Thyroid gland (tissue), 4 donors: ENCODE results near the gene NBL1. TPM values are rescaled to one million over a fixed set of nuclear protein-coding genes. Genes with fewer than 3 reads are reported as not detected.

Experiments used
- DNase-seq, 2 donors: peaks; one replicate each; pipeline ENCODE4 v3.0.0-alpha.2; 2019
- H3K27ac ChIP-seq, 3 donors: fragments of 200-600 bp; sonication (generic); 1 replicate in 2 of 3; 2 replicates in 1 of 3; pipeline ENCODE4 v1.5.1; 2016 to 2019; ENCODE audit warnings: mild to moderate bottlenecking in 1 of 3, moderate library complexity in 1 of 3
- H3K27me3 ChIP-seq: fragments of 200-600 bp; sonication (generic); one replicate; pipeline ENCODE4 v1.5.1; 2019
- H3K36me3 ChIP-seq, 2 donors: fragments of 200-600 bp; sonication (generic); one replicate each; pipeline ENCODE4 v1.5.1; 2016 to 2019
- H3K4me1 ChIP-seq, 2 donors: fragments of 200-600 bp; sonication (generic); one replicate each; pipeline ENCODE4 v1.5.1; 2017 to 2019
- H3K4me3 ChIP-seq, 3 donors: fragments of 200-600 bp; sonication (generic); replicated peaks in 1 of 3; 1 replicate in 2 of 3; 2 replicates in 1 of 3; pipeline ENCODE4 v1.5.1; 2016; ENCODE audit warnings: mild to moderate bottlenecking in 1 of 3
- H3K9me3 ChIP-seq: fragments of 200-600 bp; sonication (generic); one replicate; pipeline ENCODE4 v1.5.1; 2017
- POLR2A ChIP-seq, 2 donors: fragments of 450-650 bp; IDR thresholded peaks; one replicate each; pipeline ENCODE4 v1.6.1; 2017; ENCODE audit warnings: antibody characterized with exemption in 2 of 2, mild to moderate bottlenecking in 2 of 2, moderate library complexity in 1 of 2
- WGBS, 2 donors: methylation state at CpG; one replicate each; pipeline ENCODE4 v1.1.5; 2017; 5-methylcytosine and 5-hydroxymethylcytosine counted together
- intact Hi-C: fragments of 100-400 bp; cut with DNase I; formaldehyde crosslinking; loops from one replicate; pipeline ENCODE4 v1.15.1; 2023
- total RNA-seq, 4 donors: library from RNA; depleted of rRNA; stranded (reverse); fragments of >200 nt; gene quantifications; one replicate each; pipeline ENCODE4 v1.2.3, GENCODE V29; 2016
- TF ChIP-seq, protein P1 (sequence below), 6 experiments: fragments of 200-600 bp in 3 of 6; fragments of 450-650 bp in 3 of 6; sonication (generic) in 3 of 6; IDR thresholded peaks; one replicate each; pipeline ENCODE4 v1.5.1; 2016 to 2019; ENCODE audit warnings: antibody characterized with exemption in 6 of 6, mild to moderate bottlenecking in 2 of 6, inconsistent platforms in 1 of 6, moderate library complexity in 1 of 6

Gene NBL1
- total RNA-seq, 4 donors from 2014 or later = 29.4 to 70.4 (median 43.6) TPM

DNA sequence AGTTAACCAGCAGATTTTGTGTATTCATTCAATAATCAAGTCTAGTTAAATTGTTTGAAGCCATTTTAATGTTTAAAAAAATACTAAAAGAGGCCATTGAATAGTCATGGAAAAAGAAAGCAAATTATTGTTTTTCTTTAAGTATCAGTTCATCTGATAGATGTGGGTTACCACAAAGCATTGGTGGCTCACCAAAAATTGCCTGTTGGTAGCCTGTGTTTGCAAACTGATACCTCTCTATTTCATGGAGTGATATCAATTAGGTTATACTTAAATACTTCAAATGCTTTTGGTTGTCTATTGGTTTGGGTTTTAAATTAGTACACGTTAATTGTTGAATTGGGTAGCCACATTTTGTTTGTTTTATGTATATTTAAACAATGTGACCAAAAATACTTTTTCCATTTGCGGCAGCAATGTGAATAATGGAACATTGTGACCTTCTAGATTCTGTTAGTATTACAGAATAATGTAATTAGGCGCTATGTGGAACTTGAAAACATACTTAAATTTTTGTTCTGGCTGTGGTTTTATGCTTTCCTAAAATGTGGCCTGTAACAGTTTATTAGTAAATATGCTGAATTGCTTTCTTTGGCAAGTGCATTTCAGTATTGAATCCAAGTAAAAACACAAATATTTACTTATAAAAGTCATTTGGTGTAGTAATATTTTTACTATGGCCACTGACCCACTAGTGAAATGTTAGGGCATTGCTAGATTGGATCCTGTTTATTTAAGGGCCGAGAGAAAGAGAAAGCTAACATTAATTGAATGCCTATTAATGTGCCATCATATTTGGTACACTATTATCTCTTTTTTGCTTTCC is 37.1 kb upstream of the NBL1 start:
- Histone ChIP-seq H3K27ac (peak overlapping the region; percentile 3 to 48 (median 15)), H3K4me3 (no peak overlapping the region), H3K27me3 (no peaks in the 10 kb centered on the region), H3K4me1 (peaks cover 31 to 37% of the 10 kb centered on the region in 2 donors), H3K9me3 (no peaks in the 10 kb centered on the region), H3K36me3 (no peaks in the 10 kb centered on the region)
- DNase-seq = no peak
- intact Hi-C loops = no loop called here
- TF ChIP-seq, protein P1, sequence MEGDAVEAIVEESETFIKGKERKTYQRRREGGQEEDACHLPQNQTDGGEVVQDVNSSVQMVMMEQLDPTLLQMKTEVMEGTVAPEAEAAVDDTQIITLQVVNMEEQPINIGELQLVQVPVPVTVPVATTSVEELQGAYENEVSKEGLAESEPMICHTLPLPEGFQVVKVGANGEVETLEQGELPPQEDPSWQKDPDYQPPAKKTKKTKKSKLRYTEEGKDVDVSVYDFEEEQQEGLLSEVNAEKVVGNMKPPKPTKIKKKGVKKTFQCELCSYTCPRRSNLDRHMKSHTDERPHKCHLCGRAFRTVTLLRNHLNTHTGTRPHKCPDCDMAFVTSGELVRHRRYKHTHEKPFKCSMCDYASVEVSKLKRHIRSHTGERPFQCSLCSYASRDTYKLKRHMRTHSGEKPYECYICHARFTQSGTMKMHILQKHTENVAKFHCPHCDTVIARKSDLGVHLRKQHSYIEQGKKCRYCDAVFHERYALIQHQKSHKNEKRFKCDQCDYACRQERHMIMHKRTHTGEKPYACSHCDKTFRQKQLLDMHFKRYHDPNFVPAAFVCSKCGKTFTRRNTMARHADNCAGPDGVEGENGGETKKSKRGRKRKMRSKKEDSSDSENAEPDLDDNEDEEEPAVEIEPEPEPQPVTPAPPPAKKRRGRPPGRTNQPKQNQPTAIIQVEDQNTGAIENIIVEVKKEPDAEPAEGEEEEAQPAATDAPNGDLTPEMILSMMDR (IDR thresholded peaks at IDR 0.05) = no peak
- TF ChIP-seq POLR2A (IDR thresholded peaks at IDR 0.05) = no peak
- 58 to 68% methylated on average over 4 of the region's 4 CpGs for WGBS, 2 donors

DNA sequence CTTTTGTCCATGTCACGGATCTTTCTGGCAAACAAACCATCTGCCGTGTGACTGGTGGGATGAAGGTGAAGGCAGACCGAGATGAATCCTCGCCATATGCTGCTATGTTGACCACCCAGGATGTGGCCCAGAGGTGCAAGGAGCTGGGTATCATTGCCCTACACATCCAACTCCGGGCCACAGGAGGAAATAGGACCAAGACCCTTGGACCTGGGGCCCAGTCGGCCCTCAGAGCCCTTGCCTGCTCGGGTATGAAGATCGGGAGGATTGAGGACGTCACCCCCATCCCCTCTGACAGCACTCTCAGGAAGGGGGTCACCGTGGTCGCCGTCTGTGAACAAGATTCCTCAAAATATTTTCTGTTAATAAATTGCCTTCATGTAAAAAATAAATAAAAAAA is 35.9 kb upstream of the NBL1 start:
- TF ChIP-seq POLR2A (IDR thresholded peaks at IDR 0.05) = no peak
- TF ChIP-seq, protein P1 (IDR thresholded peaks at IDR 0.05) = no peak
- H3K9me3 ChIP-seq = no peaks in the 10 kb centered on the region
- WGBS, 2 donors = 95 to 97% methylated on average over 12 of the region's 12 CpGs
- DNase-seq = no peak
- intact Hi-C loops = no loop called here
- H3K4me3 ChIP-seq = no peak overlapping the region
- H3K36me3 ChIP-seq = no peaks in the 10 kb centered on the region
- H3K27ac ChIP-seq = no peak overlapping the region
- H3K27me3 ChIP-seq = no peaks in the 10 kb centered on the region
- H3K4me1 ChIP-seq = peaks cover 28 to 32% of the 10 kb centered on the region in 2 donors

DNA sequence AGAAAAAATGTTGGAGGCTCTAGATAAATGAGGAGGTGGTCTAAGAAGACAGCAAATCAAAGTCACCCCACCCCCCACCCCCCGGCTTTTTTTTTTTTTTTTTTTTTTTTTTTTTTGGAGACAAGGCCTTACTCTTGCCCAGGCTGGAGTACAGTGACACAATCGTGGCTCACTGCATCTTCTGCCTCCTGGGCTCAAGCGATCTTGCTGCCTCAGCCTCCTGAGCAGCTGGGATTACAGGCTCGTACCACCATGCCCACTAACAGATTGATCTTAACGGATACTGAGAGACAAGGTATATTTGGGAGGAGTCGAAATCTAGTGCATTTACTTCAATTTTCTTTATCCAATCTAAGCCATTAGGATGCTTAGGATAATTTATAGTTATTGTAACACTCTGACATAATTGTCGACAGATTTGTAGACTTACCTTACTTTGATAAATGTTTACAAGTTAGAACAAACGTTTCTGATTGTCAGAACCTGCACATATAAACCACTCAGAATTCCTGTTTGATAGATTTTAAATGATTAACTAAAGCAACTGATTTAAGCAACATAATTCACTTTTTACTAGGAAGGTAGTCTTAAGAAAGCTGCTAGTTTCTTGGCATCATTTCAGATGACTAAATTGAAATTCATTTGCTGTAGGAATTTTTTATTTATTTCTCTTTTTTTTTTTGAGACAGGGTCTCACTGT is 33.7 kb upstream of the NBL1 start:
- no peaks in the 10 kb centered on the region for H3K36me3 ChIP-seq
- H3K4me3 ChIP-seq = no peak overlapping the region
- H3K9me3 ChIP-seq = no peaks in the 10 kb centered on the region
- DNase-seq = no peak
- TF ChIP-seq POLR2A (IDR thresholded peaks at IDR 0.05) = no peak
- 83 to 90% methylated on average over 8 of the region's 8 CpGs for WGBS, 2 donors
- peaks cover 16 to 25% of the 10 kb centered on the region in 2 donors for H3K4me1 ChIP-seq
- no peak overlapping the region for H3K27ac ChIP-seq
- no peaks in the 10 kb centered on the region for H3K27me3 ChIP-seq
- intact Hi-C loops = no loop called here

DNA sequence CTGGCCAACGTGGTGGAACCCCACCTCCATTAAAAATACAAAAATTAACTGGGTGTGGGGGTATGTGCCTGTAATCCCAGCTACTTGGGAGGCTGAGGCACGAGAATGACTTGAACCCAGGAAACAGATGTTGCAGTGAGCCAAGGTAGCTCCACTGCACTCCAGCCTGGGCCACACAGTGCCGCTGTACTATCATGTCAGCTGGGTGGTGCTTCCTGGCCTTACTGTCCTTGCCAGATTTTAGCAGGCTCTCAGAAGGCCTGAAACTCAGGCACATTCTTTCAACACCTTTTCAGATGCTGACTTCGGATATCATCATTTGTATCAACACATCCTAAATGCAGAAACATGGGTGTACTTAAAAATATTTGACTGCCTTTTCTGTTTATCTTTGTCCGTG is 31.6 kb upstream of the NBL1 start:
- peaks cover 5% of the 10 kb centered on the region in 2 donors for H3K4me1 ChIP-seq
- WGBS, 2 donors = 89 to 90% methylated on average over 5 of the region's 5 CpGs
- no peak overlapping the region for H3K4me3 ChIP-seq
- no peak overlapping the region for H3K27ac ChIP-seq
- no peaks in the 10 kb centered on the region for H3K36me3 ChIP-seq
- no peak for DNase-seq
- TF ChIP-seq, protein P1 (IDR thresholded peaks at IDR 0.05) = no peak
- no peak for TF ChIP-seq POLR2A (IDR thresholded peaks at IDR 0.05)
- no peaks in the 10 kb centered on the region for H3K9me3 ChIP-seq
- H3K27me3 ChIP-seq = no peaks in the 10 kb centered on the region
- intact Hi-C loops = no loop called here

DNA sequence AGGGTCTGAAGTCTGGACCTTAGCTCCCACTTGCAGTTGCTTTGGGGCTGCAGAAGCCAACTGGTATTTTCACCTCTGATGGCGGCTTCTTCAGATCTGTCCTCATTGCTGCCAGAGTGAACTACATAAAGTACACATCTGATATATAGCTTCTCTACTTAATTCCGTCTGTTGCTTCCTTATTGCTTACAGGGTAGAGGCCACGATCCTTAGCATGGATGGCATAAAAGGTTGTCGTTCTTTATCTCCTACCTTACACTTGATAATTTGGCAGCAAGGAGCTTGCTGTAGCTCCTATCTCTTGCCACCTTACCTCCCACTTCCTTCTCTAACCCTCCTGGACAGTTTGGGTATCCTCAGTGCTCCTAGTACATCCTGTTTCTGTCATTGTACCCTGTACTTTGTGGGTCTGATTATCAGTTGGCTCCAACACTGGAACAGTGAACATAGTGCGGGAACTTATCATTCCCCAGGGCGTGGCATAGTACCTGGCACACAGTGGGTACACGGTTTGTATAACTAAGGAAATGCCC is 30.9 kb upstream of the NBL1 start:
- 94 to 95% methylated on average over 7 of the region's 7 CpGs for WGBS, 2 donors
- intact Hi-C loops = no loop called here

More for the DNA sequence above, 30.9 kb upstream of the NBL1 start:
- no peaks in the 10 kb centered on the region for H3K9me3 ChIP-seq
- no peaks in the 10 kb centered on the region for H3K36me3 ChIP-seq
- H3K27ac ChIP-seq = no peak overlapping the region
- no peak overlapping the region for H3K4me3 ChIP-seq
- H3K4me1 ChIP-seq = peaks cover under 1 to 2% of the 10 kb centered on the region in 2 donors
- DNase-seq = no peak
- H3K27me3 ChIP-seq = no peaks in the 10 kb centered on the region
- TF ChIP-seq, protein P1 (IDR thresholded peaks at IDR 0.05) = no peak
- TF ChIP-seq POLR2A (IDR thresholded peaks at IDR 0.05) = no peak
